ENCODE data around the gene ARHGDIB. TPM values are rescaled to one million over a fixed set of nuclear protein-coding genes. Genes with fewer than 3 reads are reported as not detected.

Gene ARHGDIB
- total and polyA plus RNA-seq, 8 donors, result 13.4 to 127 (median 72.7) TPM

GRCh38 chr12:15005064-15005463, 43.7 kb upstream of the ARHGDIB start:
- TF ChIP-seq POLR2A (IDR thresholded peaks at IDR 0.05), result no peak
- peaks cover 4 to 30% (median 8%) of the 10 kb centered on the region in 4 donors for H3K4me1 ChIP-seq
- peaks cover 0 to 7% (median 0%) of the 10 kb centered on the region in 3 donors for H3K27me3 ChIP-seq
- no peak overlapping the region for H3K4me3 ChIP-seq
- H3K9me3 ChIP-seq, result no peaks in the 10 kb centered on the region
- intact Hi-C loops (cut with DNase I; ENCODE audit: low total_unique reads), result no loop called here
- no peaks in the 10 kb centered on the region for H3K36me3 ChIP-seq
- no peak for DNase-seq
- H3K27ac ChIP-seq, result no peak overlapping the region

- H3K36me3 ChIP-seq, result no peaks in the 10 kb centered on the region
- no peak for TF ChIP-seq POLR2A (IDR thresholded peaks at IDR 0.05)
- TF ChIP-seq CTCF (IDR thresholded peaks at IDR 0.05), result no peak
- no peak for TF ChIP-seq POLR2AphosphoS5 (IDR thresholded peaks at IDR 0.05)
- TF ChIP-seq EP300 (IDR thresholded peaks at IDR 0.05), result no peak
- H3K27me3 ChIP-seq, result peaks cover 0 to 4% (median 0%) of the 10 kb centered on the region in 3 donors
- intact Hi-C loops (cut with DNase I; ENCODE audit: low total_unique reads), result no loop called here
- H3K9me3 ChIP-seq, result no peaks in the 10 kb centered on the region
- no peak for DNase-seq
- H3K4me3 ChIP-seq, result no peak overlapping the region
- H3K27ac ChIP-seq, result no peak overlapping the region
- H3K4me1 ChIP-seq, result peaks cover 4 to 36% (median 11%) of the 10 kb centered on the region in 4 donors
- WGBS, 5 donors, result 24 to 50% (median 45%) methylated on average over 2 of the region's 2 CpGs
Observed at GRCh38 chr12:15004421-15004820, 43.0 kb upstream of the ARHGDIB start.

GRCh38 chr12:15001733-15002382, 40.5 kb upstream of the ARHGDIB start:
- H3K27ac ChIP-seq, result peak overlapping the region in 3 of 5 donors; percentile 30 to 71 (median 44)
- intact Hi-C loops (cut with DNase I; ENCODE audit: low total_unique reads), result no loop called here
- DNase-seq, result peak; percentile 34 to 74

GRCh38 chr12:15000575-15000974, 39.2 kb upstream of the ARHGDIB start:
- Histone ChIP-seq H3K4me3 (no peak overlapping the region), H3K9me3 (no peaks in the 10 kb centered on the region), H3K4me1 (peaks cover 4 to 46% (median 14%) of the 10 kb centered on the region in 4 donors), H3K36me3 (no peaks in the 10 kb centered on the region), H3K27me3 (no peaks in the 10 kb centered on the region), H3K27ac (peak overlapping the region in 1 of 5 donors; percentile 71)
- no peak for DNase-seq
- TF ChIP-seq POLR2A (IDR thresholded peaks at IDR 0.05) (no peak), CTCF (IDR thresholded peaks at IDR 0.05) (no peak), EP300 (IDR thresholded peaks at IDR 0.05) (no peak), POLR2AphosphoS5 (IDR thresholded peaks at IDR 0.05) (no peak)
- WGBS, 5 donors, result 89 to 96% (median 94%) methylated on average over 2 of the region's 2 CpGs
- intact Hi-C loops (cut with DNase I; ENCODE audit: low total_unique reads), result no loop called here

More at GRCh38 chr12:15001733-15002382, 40.5 kb upstream of the ARHGDIB start:
- Histone ChIP-seq H3K4me1 (peaks cover 4 to 46% (median 14%) of the 10 kb centered on the region in 4 donors), H3K9me3 (no peaks in the 10 kb centered on the region), H3K27me3 (no peaks in the 10 kb centered on the region), H3K36me3 (no peaks in the 10 kb centered on the region), H3K4me3 (no peak overlapping the region)
- TF ChIP-seq EP300 (IDR thresholded peaks at IDR 0.05) (no peak), POLR2A (IDR thresholded peaks at IDR 0.05) (no peak), CTCF (IDR thresholded peaks at IDR 0.05) (no peak), POLR2AphosphoS5 (IDR thresholded peaks at IDR 0.05) (no peak)
- 12 to 33% (median 20%) methylated on average over 6 of the region's 6 CpGs for WGBS, 5 donors

All from stomach (tissue), 9 donors.